HCT116 (cell line): ENCODE data around the gene JAK2. TPM values are rescaled to one million over a fixed set of nuclear protein-coding genes. Genes with fewer than 3 reads are reported as not detected.

Experiments used
- ATAC-seq: fragments of 200-7000 bp; cut with Tn5 transposase; 2 replicates; pipeline ENCODE4 v1.9.1; 2020; ENCODE audit warnings: mild to moderate bottlenecking, moderate library complexity
- BruUV-seq: library from RNA; stranded (reverse); fragments of 400-500 nt; replicated peaks from 2 replicates; lab custom pipeline; 2021; lab: Mats Ljungman, UMichigan
- CTCF ChIA-PET: fragments of 300-600 bp; sonication (Branson Sonifier 250); formaldehyde crosslinking; loops from one replicate; lab custom pipeline; 2021; ENCODE audit warnings: antibody characterized with exemption; lab: Charles Lee
- POLR2A ChIA-PET: fragments of 300-600, 350-600 bp; sonication (Branson Sonifier 250); formaldehyde crosslinking; loops from one replicate; lab custom pipeline; 2021; ENCODE audit warnings: antibody characterized with exemption; lab: Charles Lee
- RAD21 ChIA-PET, 2 experiments: fragments of 300-600 bp; sonication (Branson Sonifier 250); formaldehyde crosslinking; loops; one replicate each; lab custom pipeline; 2023; ENCODE audit warnings: low total read pairs in 2 of 2; ENCODE audit not compliant: uncharacterized antibody in 2 of 2, unreplicated experiment in 2 of 2, low non-redundant PET in 1 of 2; lab: Charles Lee
- DNase-seq: peaks from one replicate; pipeline ENCODE4 v3.0.0-alpha.2; 2010; ENCODE audit warnings: low read depth, low spot score
- H2AFZ ChIP-seq: fragments of 200-600 bp; shearing (Covaris generic), sonication (generic); 2 replicates; pipeline ENCODE4 v1.6.1; 2017; ENCODE audit warnings: low read depth, mixed run types, mixed read lengths, antibody characterized with exemption, low read length; ENCODE audit not compliant: poor library complexity, severe bottlenecking
- H3K27ac ChIP-seq: 2 replicates; pipeline ENCODE4 v1.5.1; 2012; ENCODE audit warnings: low read depth, low read length
- H3K27me3 ChIP-seq: fragments of 200-600 bp; sonication (generic); 2 replicates; pipeline ENCODE4 v1.6.1; 2016; ENCODE audit warnings: mixed run types, low read length, mixed read lengths; ENCODE audit not compliant: insufficient read depth
- H3K36me3 ChIP-seq, 2 experiments: fragments of 200-500 bp in 1 of 2; fragments of 200-600 bp in 1 of 2; sonication (Bioruptor generic) in 1 of 2; sonication (generic) in 1 of 2; 2 replicates each; pipeline versions ENCODE4 v1.5.1 to v1.6.1; 2014 to 2016; ENCODE audit warnings: low read length in 2 of 2, inconsistent platforms in 1 of 2, mixed read lengths in 1 of 2, mixed run types in 1 of 2; ENCODE audit not compliant: insufficient read depth in 2 of 2, control insufficient read depth in 1 of 2
- H3K4me1 ChIP-seq, 2 experiments: fragments of 200-600 bp in 1 of 2; sonication (generic) in 1 of 2; 2 replicates each; pipeline versions ENCODE4 v1.5.1 to v1.6.1; 2012 to 2017; ENCODE audit warnings: low read length in 2 of 2, inconsistent platforms in 1 of 2, mild to moderate bottlenecking in 1 of 2, mixed read lengths in 1 of 2, mixed run types in 1 of 2, moderate library complexity in 1 of 2; ENCODE audit not compliant: insufficient read depth in 2 of 2, control insufficient read depth in 1 of 2
- H3K4me2 ChIP-seq: fragments of 200-600 bp; sonication (generic); 2 replicates; pipeline ENCODE4 v1.6.1; 2017; ENCODE audit warnings: mixed run types, low read length, mixed read lengths
- H3K4me3 ChIP-seq, 2 experiments: fragments of 200-600 bp in 1 of 2; sonication (generic) in 1 of 2; replicated peaks in 1 of 2; 2 replicates each; pipeline ENCODE4 v1.5.1; 2011 to 2016; ENCODE audit warnings: low read length in 2 of 2, control low read depth in 1 of 2, low read depth in 1 of 2, mild to moderate bottlenecking in 1 of 2, mixed read lengths in 1 of 2, mixed run types in 1 of 2
- H3K79me2 ChIP-seq: fragments of 200-600 bp; sonication (generic); 2 replicates; pipeline ENCODE4 v1.6.1; 2017; ENCODE audit warnings: mild to moderate bottlenecking, mixed run types, low read length, moderate library complexity, mixed read lengths; ENCODE audit not compliant: insufficient read depth
- H3K9ac ChIP-seq: fragments of 200-600 bp; sonication (generic); 2 replicates; pipeline ENCODE4 v1.6.1; 2016; ENCODE audit warnings: low read length, mixed read lengths
- H3K9me2 ChIP-seq: fragments of 200-600 bp; sonication (generic), shearing (Covaris generic); 2 replicates; pipeline ENCODE4 v1.6.1; 2017; ENCODE audit warnings: mixed run types, mild to moderate bottlenecking, moderate library complexity; ENCODE audit not compliant: insufficient read depth
- H3K9me3 ChIP-seq, 2 experiments: fragments of 200-500 bp in 1 of 2; fragments of 200-600 bp in 1 of 2; sonication (Bioruptor generic) in 1 of 2; sonication (generic) in 1 of 2; 2 replicates each; pipeline ENCODE4 v1.6.1; 2014 to 2017; ENCODE audit warnings: low read length in 2 of 2, mixed read lengths in 2 of 2, inconsistent platforms in 1 of 2, low read depth in 1 of 2, mild to moderate bottlenecking in 1 of 2, mixed run types in 1 of 2, moderate library complexity in 1 of 2; ENCODE audit not compliant: control insufficient read depth in 1 of 2, insufficient read depth in 1 of 2
- H4K20me1 ChIP-seq: fragments of 200-600 bp; sonication (generic), shearing (Covaris generic); 2 replicates; pipeline ENCODE4 v1.6.1; 2017; ENCODE audit warnings: mixed run types, mild to moderate bottlenecking, moderate library complexity; ENCODE audit not compliant: insufficient read depth
- ELF1 ChIP-seq: IDR thresholded peaks from 2 replicates; pipeline ENCODE4 v1.6.1; 2012; ENCODE audit warnings: low read depth, borderline replicate concordance
- EZH2 ChIP-seq: fragments of 200-600 bp; sonication (generic); IDR thresholded peaks from 2 replicates; pipeline ENCODE4 v1.6.1; 2017; ENCODE audit warnings: antibody characterized with exemption, mixed run types
- EZH2phosphoT487 ChIP-seq: fragments of 200-600 bp; IDR thresholded peaks from 2 replicates; pipeline ENCODE4 v1.6.1; 2018; ENCODE audit warnings: antibody characterized with exemption, borderline replicate concordance
- FOSL1 ChIP-seq: IDR thresholded peaks from 2 replicates; pipeline ENCODE4 v1.6.1; 2012; ENCODE audit warnings: low read depth
- POLR2AphosphoS5 ChIP-seq: IDR thresholded peaks from 2 replicates; pipeline ENCODE4 v1.6.1; 2011; ENCODE audit warnings: mild to moderate bottlenecking, low read depth, low read length, moderate library complexity
- RAD21 ChIP-seq: IDR thresholded peaks from 2 replicates; pipeline ENCODE4 v1.6.1; 2012; ENCODE audit warnings: low read depth, mild to moderate bottlenecking
- ZFX ChIP-seq: fragments of 450-650 bp; IDR thresholded peaks from 2 replicates; pipeline ENCODE4 v1.6.1; 2017
- ZNF274 ChIP-seq: fragments of 200-500 bp; sonication (Bioruptor generic); IDR thresholded peaks from 2 replicates; pipeline ENCODE4 v1.6.1; 2014; ENCODE audit warnings: mild to moderate bottlenecking, low read depth, low read length, inconsistent platforms
- intact Hi-C: fragments of 100-400 bp; cut with micrococcal nuclease; formaldehyde crosslinking; loops from 2 replicates; pipeline ENCODE4 v1.10.0; 2022
- total RNA-seq: library from RNA; stranded (reverse); gene quantifications from one replicate; pipeline ENCODE4 v1.2.1, GENCODE V29; 2021; ENCODE audit not compliant: unreplicated experiment
- TF ChIP-seq, protein P1 (sequence below): IDR thresholded peaks from 2 replicates; pipeline ENCODE4 v1.6.1; 2012; ENCODE audit warnings: low read depth
- TF ChIP-seq, protein P2 (sequence below): IDR thresholded peaks from 2 replicates; pipeline ENCODE4 v1.6.1; 2012
- TF ChIP-seq, protein P3 (sequence below): IDR thresholded peaks from 2 replicates; pipeline ENCODE4 v1.6.1; 2011; ENCODE audit warnings: mild to moderate bottlenecking, low read length, moderate library complexity; ENCODE audit not compliant: insufficient replicate concordance; ENCODE audit errors: extremely low read depth
- TF ChIP-seq, protein P4 (sequence below), 3 experiments: fragments of 200-600 bp in 1 of 3; sonication (generic) in 1 of 3; IDR thresholded peaks in 2 of 3; conservative IDR thresholded peaks in 1 of 3; 2 replicates each; pipeline ENCODE4 v1.5.1; 2012 to 2017; ENCODE audit warnings: low read depth in 2 of 3, low read length in 2 of 3, antibody characterized with exemption in 1 of 3, borderline replicate concordance in 1 of 3, control low read depth in 1 of 3, mild to moderate bottlenecking in 1 of 3, mixed read lengths in 1 of 3, mixed run types in 1 of 3, moderate library complexity in 1 of 3; ENCODE audit not compliant: insufficient read depth in 1 of 3

The JAK2 gene
- total RNA-seq, 1 experiment from 2014 or later, result 4.6 TPM

DNA sequence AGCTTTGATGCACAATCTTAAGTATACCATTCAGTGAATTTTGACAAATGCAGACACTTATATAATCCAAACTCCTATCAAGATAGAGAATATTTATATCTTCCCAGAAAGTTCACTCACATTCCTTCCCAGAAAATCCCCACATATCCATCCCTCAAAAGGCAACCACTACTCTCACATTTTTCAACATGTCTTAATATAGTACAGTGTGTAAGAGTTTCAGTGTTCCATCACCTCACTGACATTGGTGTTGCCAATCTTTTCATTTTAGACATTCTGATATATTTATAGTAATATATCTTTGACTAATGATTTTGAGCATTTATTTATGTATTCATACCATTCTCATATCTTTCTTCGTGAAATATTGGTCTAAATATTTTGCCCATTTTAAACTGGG lies 38.1 kb upstream of the JAK2 start (continued):
- TF ChIP-seq, protein P1, sequence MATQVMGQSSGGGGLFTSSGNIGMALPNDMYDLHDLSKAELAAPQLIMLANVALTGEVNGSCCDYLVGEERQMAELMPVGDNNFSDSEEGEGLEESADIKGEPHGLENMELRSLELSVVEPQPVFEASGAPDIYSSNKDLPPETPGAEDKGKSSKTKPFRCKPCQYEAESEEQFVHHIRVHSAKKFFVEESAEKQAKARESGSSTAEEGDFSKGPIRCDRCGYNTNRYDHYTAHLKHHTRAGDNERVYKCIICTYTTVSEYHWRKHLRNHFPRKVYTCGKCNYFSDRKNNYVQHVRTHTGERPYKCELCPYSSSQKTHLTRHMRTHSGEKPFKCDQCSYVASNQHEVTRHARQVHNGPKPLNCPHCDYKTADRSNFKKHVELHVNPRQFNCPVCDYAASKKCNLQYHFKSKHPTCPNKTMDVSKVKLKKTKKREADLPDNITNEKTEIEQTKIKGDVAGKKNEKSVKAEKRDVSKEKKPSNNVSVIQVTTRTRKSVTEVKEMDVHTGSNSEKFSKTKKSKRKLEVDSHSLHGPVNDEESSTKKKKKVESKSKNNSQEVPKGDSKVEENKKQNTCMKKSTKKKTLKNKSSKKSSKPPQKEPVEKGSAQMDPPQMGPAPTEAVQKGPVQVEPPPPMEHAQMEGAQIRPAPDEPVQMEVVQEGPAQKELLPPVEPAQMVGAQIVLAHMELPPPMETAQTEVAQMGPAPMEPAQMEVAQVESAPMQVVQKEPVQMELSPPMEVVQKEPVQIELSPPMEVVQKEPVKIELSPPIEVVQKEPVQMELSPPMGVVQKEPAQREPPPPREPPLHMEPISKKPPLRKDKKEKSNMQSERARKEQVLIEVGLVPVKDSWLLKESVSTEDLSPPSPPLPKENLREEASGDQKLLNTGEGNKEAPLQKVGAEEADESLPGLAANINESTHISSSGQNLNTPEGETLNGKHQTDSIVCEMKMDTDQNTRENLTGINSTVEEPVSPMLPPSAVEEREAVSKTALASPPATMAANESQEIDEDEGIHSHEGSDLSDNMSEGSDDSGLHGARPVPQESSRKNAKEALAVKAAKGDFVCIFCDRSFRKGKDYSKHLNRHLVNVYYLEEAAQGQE, result no peak
- TF ChIP-seq, protein P2, sequence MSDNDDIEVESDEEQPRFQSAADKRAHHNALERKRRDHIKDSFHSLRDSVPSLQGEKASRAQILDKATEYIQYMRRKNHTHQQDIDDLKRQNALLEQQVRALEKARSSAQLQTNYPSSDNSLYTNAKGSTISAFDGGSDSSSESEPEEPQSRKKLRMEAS, result no peak
- TF ChIP-seq ZFX, result no peak
- TF ChIP-seq RAD21, result no peak
- no peak for TF ChIP-seq EZH2
- TF ChIP-seq, protein P3, sequence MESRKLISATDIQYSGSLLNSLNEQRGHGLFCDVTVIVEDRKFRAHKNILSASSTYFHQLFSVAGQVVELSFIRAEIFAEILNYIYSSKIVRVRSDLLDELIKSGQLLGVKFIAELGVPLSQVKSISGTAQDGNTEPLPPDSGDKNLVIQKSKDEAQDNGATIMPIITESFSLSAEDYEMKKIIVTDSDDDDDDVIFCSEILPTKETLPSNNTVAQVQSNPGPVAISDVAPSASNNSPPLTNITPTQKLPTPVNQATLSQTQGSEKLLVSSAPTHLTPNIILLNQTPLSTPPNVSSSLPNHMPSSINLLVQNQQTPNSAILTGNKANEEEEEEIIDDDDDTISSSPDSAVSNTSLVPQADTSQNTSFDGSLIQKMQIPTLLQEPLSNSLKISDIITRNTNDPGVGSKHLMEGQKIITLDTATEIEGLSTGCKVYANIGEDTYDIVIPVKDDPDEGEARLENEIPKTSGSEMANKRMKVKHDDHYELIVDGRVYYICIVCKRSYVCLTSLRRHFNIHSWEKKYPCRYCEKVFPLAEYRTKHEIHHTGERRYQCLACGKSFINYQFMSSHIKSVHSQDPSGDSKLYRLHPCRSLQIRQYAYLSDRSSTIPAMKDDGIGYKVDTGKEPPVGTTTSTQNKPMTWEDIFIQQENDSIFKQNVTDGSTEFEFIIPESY, result no peak
- no peak for TF ChIP-seq ZNF274

DNA sequence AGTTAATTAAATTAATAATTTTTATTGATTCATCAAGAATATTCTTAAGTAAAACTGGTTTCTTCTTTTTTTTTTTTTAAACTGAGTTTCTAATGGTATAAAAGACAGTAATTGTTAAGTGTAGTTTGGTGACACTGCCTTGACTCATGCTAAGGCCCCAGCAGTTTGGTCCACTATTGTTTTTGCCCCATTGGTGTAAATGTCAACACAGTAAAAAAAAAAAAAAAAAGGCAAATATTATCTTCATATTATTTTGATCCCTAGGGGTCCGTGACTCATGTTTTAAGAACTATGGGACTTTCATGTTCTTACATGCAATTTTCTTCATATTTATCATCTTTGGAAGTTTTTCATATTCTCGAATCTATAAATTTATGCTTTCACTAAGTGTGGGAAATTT lies 29.2 kb upstream of the JAK2 start:
- Histone ChIP-seq H3K4me1 (no peaks in the 10 kb centered on the region), H3K9me2 (no peaks in the 10 kb centered on the region), H3K36me3 (no peaks in the 10 kb centered on the region), H3K27me3 (no peaks in the 10 kb centered on the region), H3K4me2 (no peak overlapping the region), H4K20me1 (no peaks in the 10 kb centered on the region), H3K9me3 (no peaks in the 10 kb centered on the region), H2AFZ (no peak overlapping the region), H3K4me3 (no peak overlapping the region), H3K27ac (no peak overlapping the region), H3K9ac (no peak overlapping the region), H3K79me2 (no peaks in the 10 kb centered on the region)
- ChIA-PET RAD21 (no interaction called here), CTCF (no interaction called here), POLR2A (no interaction called here)
- intact Hi-C loops, result no loop called here
- ATAC-seq (no peak), DNase-seq (no peak)
- BruUV-seq, result no TSS peak
- TF ChIP-seq ELF1 (no peak), ZNF274 (no peak), ZFX (no peak), POLR2AphosphoS5 (no peak), FOSL1 (no peak), RAD21 (no peak), EZH2phosphoT487 (no peak)
- TF ChIP-seq, protein P4, sequence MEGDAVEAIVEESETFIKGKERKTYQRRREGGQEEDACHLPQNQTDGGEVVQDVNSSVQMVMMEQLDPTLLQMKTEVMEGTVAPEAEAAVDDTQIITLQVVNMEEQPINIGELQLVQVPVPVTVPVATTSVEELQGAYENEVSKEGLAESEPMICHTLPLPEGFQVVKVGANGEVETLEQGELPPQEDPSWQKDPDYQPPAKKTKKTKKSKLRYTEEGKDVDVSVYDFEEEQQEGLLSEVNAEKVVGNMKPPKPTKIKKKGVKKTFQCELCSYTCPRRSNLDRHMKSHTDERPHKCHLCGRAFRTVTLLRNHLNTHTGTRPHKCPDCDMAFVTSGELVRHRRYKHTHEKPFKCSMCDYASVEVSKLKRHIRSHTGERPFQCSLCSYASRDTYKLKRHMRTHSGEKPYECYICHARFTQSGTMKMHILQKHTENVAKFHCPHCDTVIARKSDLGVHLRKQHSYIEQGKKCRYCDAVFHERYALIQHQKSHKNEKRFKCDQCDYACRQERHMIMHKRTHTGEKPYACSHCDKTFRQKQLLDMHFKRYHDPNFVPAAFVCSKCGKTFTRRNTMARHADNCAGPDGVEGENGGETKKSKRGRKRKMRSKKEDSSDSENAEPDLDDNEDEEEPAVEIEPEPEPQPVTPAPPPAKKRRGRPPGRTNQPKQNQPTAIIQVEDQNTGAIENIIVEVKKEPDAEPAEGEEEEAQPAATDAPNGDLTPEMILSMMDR (IDR thresholded peaks at IDR 0.05 in 2 of 3, conservative IDR thresholded peaks at IDR 0.05 in 1 of 3; ENCODE audit: borderline replicate concordance in 1 of 3, insufficient read depth in 1 of 3, low read depth in 2 of 3, low read length in 2 of 3), result no peak
- TF ChIP-seq, protein P3, result no peak
- TF ChIP-seq, protein P2, result no peak
